Measurements from ENCODE around the gene C10orf95. TPM values are rescaled to one million over a fixed set of nuclear protein-coding genes. Genes with fewer than 3 reads are reported as not detected.
"Not testable (repeated sequence)": the region's sequence is repeated elsewhere in the genome, so short reads cannot be mapped to it uniquely, and the experiment has no call there.

C10orf95 gene
- total and polyA plus RNA-seq, 2 donors, result 0.11 TPM; not detected in 1

- Histone ChIP-seq H3K4me3 (ENCODE audit: low read depth, low read length) (no peak overlapping the region), H3K27ac (ENCODE audit: low read depth) (no peak overlapping the region), H3K4me1 (ENCODE audit: insufficient read depth) (no peaks in the 10 kb centered on the region), H3K36me3 (ENCODE audit: insufficient read depth) (no peaks in the 10 kb centered on the region)
- no peak for DNase-seq (ENCODE audit: extremely low spot score)
- WGBS, result 83% methylated on average over 9 of the region's 9 CpGs
Measured at GRCh38 chr10:102457591-102458150, 6.3 kb upstream of the C10orf95 start.

DNA sequence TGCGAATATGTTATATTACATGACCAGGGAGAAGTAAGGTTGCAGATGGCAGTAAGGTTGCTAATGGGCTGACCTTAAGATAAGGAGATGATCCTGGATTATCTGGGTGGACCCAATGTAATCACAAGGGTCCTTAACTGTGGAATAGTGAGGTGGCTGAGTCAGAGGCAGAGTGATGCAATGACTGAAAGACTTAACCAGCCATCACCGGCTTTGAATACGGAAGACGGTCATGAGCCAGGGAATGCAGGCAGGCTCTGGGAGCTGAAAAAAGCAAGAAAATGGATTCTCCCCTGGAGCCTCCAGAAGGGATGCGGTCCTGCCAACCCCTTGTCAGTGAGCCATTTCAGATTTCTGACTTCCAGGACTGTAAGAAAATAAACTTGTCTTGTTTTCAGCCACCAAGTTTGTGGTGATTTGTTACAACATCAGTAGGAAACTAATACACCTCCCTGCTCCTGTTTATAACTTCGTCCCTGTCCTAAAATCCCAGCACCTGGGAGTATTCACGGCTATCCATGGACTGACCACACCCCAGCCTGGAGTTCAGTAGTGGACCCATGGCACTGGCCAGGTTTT lies 4.6 kb upstream of the C10orf95 start:
- no peak overlapping the region for H3K27ac ChIP-seq (ENCODE audit: low read depth)
- no peaks in the 10 kb centered on the region for H3K4me1 ChIP-seq (ENCODE audit: insufficient read depth)
- DNase-seq (ENCODE audit: extremely low spot score), result no peak
- H3K4me3 ChIP-seq (ENCODE audit: low read depth, low read length), result no peak overlapping the region
- WGBS, result 65% methylated on average over 7 of the region's 7 CpGs
- H3K36me3 ChIP-seq (ENCODE audit: insufficient read depth), result no peaks in the 10 kb centered on the region

DNA sequence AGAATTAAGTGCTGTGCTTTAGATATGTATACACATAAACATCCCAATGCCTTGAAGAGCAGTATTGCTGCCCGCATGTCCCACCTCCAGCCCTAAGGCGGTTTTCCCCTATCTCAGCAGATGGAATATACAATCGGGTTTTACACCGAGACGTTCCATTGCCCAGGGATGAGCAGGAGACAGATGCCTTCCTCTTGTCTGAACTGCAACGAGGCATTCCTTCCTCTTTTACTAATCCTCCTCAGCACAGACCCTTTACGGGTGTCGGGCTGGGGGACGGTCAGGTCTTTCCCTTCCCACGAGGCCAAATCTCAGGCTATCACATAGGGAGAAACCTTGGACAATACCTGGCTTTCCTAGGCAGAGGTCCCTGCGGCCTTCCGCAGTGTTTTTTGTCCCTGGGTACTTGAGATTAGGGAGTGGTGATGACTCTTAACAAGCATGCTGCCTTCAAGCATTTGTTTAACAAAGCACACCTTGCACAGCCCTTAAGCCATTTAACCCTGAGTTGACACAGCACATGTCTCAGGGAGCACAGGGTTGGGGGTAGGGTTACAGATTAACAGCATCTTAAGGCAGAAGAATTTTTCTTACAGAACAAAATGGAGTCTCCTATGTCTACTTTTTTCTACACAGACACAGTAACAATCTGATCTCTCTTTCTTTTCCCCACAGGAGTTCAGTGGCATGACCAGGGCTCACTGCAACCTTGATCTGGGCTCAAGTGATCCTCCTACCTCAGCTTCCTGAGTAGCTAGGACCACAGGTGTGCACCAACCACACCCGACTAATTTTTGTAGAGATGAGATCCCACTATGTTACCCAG lies 3.5 kb upstream of the C10orf95 start:
- not testable (repeated sequence) for H3K4me3 ChIP-seq (ENCODE audit: low read depth, low read length); H3K4me1 ChIP-seq (ENCODE audit: insufficient read depth); H3K36me3 ChIP-seq (ENCODE audit: insufficient read depth); DNase-seq (ENCODE audit: extremely low spot score); H3K27ac ChIP-seq (ENCODE audit: low read depth)
- 60% methylated on average over 13 of the region's 13 CpGs for WGBS

DNA sequence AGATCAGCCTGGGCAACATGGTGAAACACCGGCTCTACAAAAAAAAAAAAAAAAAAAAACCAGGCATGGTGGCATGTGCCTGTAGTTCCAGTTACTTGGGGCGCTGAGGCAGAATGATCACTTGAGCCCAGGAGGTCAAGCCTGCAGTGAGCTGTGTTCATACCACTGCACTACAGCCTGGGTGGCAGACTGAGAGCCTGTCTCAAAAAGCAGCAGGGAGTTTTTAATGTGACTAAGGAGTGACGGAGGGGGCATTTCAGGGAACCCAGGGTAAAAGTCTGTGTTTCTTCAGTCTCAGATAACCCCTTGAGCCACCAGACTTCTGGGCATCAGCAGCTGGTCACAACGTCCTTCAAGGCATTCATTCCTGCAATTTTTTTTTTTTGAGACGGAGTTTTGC lies 2.2 kb upstream of the C10orf95 start:
- Histone ChIP-seq H3K27ac (ENCODE audit: low read depth) (no peak overlapping the region), H3K36me3 (ENCODE audit: insufficient read depth) (no peaks in the 10 kb centered on the region), H3K4me1 (ENCODE audit: insufficient read depth) (no peaks in the 10 kb centered on the region), H3K4me3 (ENCODE audit: low read depth, low read length) (no peak overlapping the region)
- DNase-seq (ENCODE audit: extremely low spot score), result no peak
- WGBS, result 91% methylated on average over 5 of the region's 5 CpGs

DNA sequence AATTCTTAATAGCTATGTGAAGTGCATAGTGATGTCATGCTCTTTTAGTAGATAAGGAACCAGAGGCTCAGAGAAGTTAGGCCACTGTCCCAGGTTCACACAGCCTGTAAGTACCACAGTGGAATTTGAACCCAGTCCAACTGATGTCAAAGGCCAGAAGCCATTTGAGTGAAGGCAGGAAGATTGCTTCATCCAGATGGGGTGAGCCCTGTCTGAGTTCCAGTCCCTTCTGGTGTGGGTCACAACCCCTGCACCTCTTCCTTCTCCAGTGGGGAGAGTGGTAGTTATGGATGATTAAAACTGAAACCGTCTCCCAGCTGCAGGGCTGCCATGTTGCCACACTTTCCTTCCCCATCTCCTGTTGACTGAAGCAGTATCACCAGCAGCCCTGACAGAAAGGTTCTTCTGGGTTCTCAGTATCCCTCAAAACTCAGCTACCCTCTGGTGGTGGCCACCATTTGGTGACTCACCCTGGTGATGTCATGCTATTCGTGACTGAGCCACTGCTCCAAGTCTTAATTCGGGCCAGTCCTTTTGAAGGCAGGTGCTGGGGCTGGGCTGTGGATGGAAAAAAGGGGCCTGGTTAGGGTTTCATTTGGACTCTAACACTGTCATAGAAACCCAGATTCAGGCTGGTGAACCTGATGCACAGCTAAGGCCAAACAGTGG lies 1.5 kb upstream of the C10orf95 start:
- Histone ChIP-seq H3K36me3 (ENCODE audit: insufficient read depth) (no peaks in the 10 kb centered on the region), H3K4me1 (ENCODE audit: insufficient read depth) (no peaks in the 10 kb centered on the region), H3K4me3 (ENCODE audit: low read depth, low read length) (no peak overlapping the region), H3K27ac (ENCODE audit: low read depth) (no peak overlapping the region)
- WGBS, result 41% methylated on average over 3 of the region's 3 CpGs
- DNase-seq (ENCODE audit: extremely low spot score), result no peak

DNA sequence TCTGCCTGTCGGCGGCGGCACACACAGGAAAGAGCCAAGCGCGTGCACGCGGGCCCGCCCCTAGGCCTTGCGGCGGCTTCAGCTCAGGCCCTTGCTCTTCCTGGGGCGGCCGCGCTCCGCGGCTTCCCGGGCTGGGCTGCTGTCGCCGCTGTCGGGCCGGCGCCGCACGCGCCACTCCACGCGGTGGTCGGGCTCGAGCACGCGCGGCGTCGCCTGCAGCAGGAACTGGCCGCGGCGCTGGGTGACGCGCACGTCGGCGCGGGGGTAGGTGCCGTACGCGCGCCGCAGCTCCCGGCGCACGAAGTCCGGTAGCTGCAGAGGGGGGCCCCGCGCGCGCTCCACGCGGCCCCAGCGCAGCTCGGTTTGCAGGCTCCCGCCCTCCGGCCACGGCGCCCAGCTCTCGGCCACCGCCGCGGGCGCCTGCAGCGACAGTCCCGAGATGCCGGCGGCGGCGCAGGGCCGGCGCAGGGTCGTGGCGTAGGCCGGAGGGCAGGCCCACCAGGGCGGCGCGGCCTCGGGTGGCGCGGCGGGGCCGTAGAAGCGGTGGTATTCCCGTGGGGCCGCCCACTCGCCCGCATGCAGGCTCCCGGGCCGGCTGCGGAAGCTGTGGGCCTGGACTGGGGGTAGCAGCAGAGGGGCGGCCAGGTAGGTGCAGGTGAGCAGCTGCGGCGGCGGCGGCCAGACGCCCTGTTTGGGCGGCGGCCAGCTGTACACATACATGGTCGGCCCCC lies 804 bp downstream of the C10orf95 start:
- DNase-seq (ENCODE audit: extremely low spot score), result no peak
- Histone ChIP-seq H3K27ac (ENCODE audit: low read depth) (peak overlapping the region; percentile 68), H3K4me1 (ENCODE audit: insufficient read depth) (no peaks in the 10 kb centered on the region), H3K36me3 (ENCODE audit: insufficient read depth) (no peaks in the 10 kb centered on the region), H3K4me3 (ENCODE audit: low read depth, low read length) (peak overlapping the region; percentile 88)
- under 1% methylated on average over 104 of the region's 104 CpGs for WGBS

GRCh38 chr10:102450124-102450373 lies 1.3 kb downstream of the C10orf95 start:
- peak overlapping the region; percentile 88 for H3K4me3 ChIP-seq (ENCODE audit: low read depth, low read length)

DNA sequence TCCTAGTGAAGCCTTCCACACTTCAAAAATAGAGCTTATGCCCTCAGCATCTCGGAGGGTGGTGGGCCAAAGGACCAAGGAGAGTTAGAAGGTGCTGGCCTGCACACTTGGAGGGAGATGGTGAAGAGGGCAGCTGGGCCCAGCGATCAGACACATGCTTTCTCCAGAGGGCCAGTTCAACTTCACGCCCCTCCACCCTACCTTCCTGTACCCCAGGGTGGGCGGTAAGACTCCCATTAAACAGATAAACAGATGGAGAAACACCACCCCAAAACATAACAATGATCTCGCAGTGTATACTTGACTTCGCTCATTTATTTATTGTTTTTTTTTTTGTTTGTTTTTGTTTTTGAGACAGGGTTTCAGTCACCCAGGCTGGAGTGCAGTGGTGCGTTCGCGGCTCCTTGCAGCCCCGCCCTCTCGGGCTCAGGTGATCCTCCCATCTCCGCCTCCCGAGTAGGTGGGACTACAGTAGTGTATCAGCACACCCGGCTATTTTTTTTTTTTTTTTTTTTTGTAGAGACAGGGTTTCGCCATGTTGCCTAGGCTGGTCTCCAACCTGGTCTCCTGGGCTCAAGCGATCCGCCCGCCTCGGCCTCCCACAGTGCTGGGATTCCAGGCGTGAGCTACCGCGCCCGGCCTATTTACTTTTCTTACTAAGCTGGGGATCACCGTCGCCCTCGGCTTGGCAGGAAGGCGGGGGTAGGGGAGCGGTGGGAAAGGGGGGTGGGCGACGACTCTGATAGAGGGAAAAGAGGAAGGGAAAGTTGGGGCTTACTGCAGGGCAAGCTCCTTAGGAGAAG lies 1.8 kb downstream of the C10orf95 start:
- Histone ChIP-seq H3K4me1 (ENCODE audit: insufficient read depth) (no peaks in the 10 kb centered on the region), H3K27ac (ENCODE audit: low read depth) (peak overlapping the region; percentile 65), H3K4me3 (ENCODE audit: low read depth, low read length) (peak overlapping the region; percentile 88), H3K36me3 (ENCODE audit: insufficient read depth) (no peaks in the 10 kb centered on the region)
- DNase-seq (ENCODE audit: extremely low spot score), result no peak
- 9% methylated on average over 30 of the region's 30 CpGs for WGBS

More at GRCh38 chr10:102450124-102450373, 1.3 kb downstream of the C10orf95 start:
- H3K36me3 ChIP-seq (ENCODE audit: insufficient read depth), result no peaks in the 10 kb centered on the region
- peak overlapping the region; percentile 65 for H3K27ac ChIP-seq (ENCODE audit: low read depth)
- no peaks in the 10 kb centered on the region for H3K4me1 ChIP-seq (ENCODE audit: insufficient read depth)
- under 1% methylated on average over 11 of the region's 11 CpGs for WGBS
- DNase-seq (ENCODE audit: extremely low spot score), result no peak

GRCh38 chr10:102444851-102445250 lies 6.5 kb downstream of the C10orf95 start:
- Histone ChIP-seq H3K36me3 (ENCODE audit: insufficient read depth) (no peaks in the 10 kb centered on the region), H3K4me1 (ENCODE audit: insufficient read depth) (no peaks in the 10 kb centered on the region), H3K4me3 (ENCODE audit: low read depth, low read length) (no peak overlapping the region), H3K27ac (ENCODE audit: low read depth) (no peak overlapping the region)
- WGBS, result 73% methylated on average over 2 of the region's 2 CpGs
- DNase-seq (ENCODE audit: extremely low spot score), result no peak

- no peak overlapping the region for H3K4me3 ChIP-seq (ENCODE audit: low read depth, low read length)
- WGBS, result 76% methylated on average over 1 of the region's 1 CpG
- no peaks in the 10 kb centered on the region for H3K36me3 ChIP-seq (ENCODE audit: insufficient read depth)
- H3K27ac ChIP-seq (ENCODE audit: low read depth), result no peak overlapping the region
- DNase-seq (ENCODE audit: extremely low spot score), result no peak
- H3K4me1 ChIP-seq (ENCODE audit: insufficient read depth), result no peaks in the 10 kb centered on the region
Measured at GRCh38 chr10:102438374-102438773, 13.0 kb downstream of the C10orf95 start.

DNA sequence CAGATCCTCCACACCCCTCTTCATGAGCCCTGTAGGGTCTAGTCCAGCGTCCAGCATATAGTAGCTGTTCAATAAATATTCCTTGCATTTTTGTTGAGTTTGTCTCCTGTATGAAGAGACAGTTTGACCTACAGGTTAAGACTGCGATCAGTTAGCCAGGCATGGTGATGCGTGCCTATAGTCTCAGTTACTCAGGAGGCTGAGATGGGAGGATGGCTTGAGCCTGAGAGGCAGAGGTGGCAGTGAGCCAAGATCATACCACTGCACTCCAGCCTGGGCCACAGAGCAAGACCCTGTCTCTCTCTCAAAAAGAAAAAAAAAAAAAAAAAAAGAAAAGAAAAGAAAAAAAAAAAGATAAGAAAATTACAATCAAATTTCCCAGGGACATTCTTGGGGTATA lies 13.8 kb downstream of the C10orf95 start:
- no peak overlapping the region for H3K4me3 ChIP-seq (ENCODE audit: low read depth, low read length)
- H3K36me3 ChIP-seq (ENCODE audit: insufficient read depth), result no peaks in the 10 kb centered on the region
- DNase-seq (ENCODE audit: extremely low spot score), result no peak
- 93% methylated on average over 3 of the region's 3 CpGs for WGBS
- no peak overlapping the region for H3K27ac ChIP-seq (ENCODE audit: low read depth)
- no peaks in the 10 kb centered on the region for H3K4me1 ChIP-seq (ENCODE audit: insufficient read depth)

DNA sequence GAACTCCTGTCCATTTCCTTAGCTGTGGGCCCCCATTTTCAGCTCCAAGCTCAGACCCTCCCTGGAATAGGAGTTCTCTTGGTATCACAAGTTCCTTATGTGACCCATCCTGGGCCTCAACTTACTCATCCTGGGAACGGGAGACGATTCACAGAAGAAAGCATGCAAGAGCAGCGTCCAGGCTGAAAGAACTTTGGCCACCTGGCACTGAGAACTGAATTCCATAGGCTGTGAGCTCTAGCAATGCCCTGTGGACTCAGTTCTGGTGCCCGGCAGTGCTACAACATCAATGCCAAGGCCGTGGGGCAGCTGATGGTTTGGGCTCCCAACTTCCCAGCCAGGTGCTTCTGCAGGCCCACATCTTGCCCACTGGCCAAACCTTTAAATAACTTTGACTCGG lies 15.0 kb downstream of the C10orf95 start:
- DNase-seq (ENCODE audit: extremely low spot score), result no peak
- Histone ChIP-seq H3K27ac (ENCODE audit: low read depth) (no peak overlapping the region), H3K4me3 (ENCODE audit: low read depth, low read length) (no peak overlapping the region), H3K4me1 (ENCODE audit: insufficient read depth) (no peaks in the 10 kb centered on the region), H3K36me3 (ENCODE audit: insufficient read depth) (no peaks in the 10 kb centered on the region)
- 76% methylated on average over 6 of the region's 6 CpGs for WGBS
